Superior temporal gyrus (tissue), 1 donor: ENCODE measurements around the gene HS3ST5.
"Not testable (repeated sequence)": the region's sequence is repeated elsewhere in the genome, so short reads cannot be mapped to it uniquely, and the experiment has no call there.

Source experiments
- DNase-seq: peaks from one replicate; pipeline ENCODE4 v3.0.0-alpha.2; 2016; ENCODE audit errors: extremely low spot score

Gene HS3ST5

GRCh38 chr6:114096561-114097172 is 246.2 kb downstream of the HS3ST5 start:
- DNase-seq, result peak; percentile 89

DNA sequence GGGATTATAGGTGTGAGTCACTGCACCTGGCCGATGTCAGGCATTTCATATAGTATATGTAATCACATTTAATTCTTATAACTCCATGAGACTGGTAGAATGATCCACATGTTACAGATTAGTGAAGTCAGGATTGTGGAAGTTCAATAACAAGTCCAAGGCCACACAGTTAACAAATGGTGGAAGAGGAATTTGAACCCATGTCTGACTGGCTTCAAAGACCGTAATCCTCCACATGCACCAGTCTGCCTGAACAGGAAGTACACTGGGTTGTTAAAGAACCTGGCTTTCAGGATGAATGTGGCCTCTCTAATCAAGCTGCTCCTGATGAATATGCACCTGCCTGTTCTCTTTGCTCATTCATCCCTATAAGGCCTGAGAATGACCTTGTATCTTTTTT is 249.9 kb downstream of the HS3ST5 start:
- DNase-seq, result no peak

DNA sequence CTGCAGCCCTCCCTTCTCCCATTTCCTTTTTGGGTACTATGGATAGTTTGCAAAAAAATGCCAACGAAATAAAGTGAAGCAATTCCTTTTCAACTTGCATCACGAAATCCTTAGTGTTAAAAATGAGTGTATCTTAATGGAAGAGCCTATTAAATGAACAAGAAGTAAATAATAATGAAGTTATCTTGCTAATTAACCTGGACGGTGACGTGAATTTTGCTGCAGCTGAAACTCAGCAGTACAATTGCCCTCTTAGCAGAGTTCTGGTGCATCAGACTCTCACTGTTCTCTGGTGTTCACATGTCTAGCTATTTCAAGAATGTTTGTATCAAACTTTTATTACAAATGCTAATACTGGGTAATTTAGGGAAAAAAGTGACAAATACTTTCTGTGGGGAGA is 252.2 kb downstream of the HS3ST5 start:
- DNase-seq, result peak; percentile 67

DNA sequence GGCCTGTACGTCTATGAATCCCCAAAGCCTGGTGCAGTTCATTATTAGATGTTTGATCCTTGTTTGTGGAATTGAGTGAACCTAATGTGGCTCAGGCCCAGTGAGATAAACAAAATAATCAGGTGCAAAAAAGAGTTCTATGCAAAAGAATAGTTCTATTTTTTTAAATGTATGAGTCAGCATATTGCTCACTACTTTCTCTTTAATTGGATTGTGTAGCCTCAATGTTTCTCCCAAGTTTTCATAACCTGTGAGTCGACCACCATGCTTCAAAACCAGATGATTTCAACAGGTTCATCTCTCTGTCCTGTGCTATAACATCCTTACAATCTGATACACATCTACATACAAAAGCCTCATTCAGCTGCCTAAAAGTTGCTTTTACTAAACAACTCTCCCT is 255.3 kb downstream of the HS3ST5 start:
- no peak for DNase-seq

DNA sequence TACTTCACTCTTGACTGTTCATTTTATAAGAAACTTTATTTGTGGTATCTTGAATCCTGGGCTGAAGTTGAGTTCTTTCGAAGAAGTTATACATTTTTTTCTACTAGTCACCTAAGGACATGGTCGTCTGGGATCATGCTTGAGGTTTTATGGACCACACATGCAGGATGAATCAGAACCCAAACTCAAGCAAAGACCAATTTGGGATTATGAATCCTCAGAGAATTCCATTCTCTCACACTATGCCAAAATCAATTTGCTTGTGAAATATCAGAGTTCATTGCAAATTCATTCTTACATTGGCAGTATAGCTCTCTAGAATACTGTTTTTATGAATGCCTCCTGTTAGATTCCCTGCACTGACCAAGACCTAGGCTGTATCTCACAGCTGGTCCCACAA is 257.6 kb downstream of the HS3ST5 start:
- no peak for DNase-seq

DNA sequence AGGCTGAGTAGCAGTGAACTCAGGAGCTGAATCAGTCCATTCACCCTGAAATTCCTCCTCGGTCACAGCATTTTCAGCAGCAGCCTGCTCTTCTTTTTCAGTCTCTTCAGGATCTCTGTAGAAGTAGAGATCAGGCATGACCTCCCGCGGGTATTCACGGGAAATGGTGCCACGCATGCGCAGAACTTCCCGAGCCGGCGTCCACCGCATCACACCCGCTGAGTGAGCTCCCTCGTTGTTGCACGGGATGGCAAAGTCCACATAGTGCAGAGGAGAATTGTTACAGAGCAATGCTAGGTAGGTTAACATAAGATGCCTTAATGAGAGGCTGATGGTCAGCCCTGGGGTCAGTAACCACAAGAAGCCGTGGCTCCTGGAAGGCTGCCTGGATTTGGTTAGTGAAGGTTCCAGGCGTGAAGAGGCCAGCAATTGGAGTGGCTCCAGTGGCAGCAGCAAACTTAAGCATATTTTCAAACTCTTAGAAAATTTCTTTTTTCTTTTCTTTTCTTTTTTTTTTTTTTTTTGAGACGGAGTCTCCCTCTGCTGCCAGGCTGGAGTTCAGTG is 258.4 kb downstream of the HS3ST5 start:
- DNase-seq, result no peak

DNA sequence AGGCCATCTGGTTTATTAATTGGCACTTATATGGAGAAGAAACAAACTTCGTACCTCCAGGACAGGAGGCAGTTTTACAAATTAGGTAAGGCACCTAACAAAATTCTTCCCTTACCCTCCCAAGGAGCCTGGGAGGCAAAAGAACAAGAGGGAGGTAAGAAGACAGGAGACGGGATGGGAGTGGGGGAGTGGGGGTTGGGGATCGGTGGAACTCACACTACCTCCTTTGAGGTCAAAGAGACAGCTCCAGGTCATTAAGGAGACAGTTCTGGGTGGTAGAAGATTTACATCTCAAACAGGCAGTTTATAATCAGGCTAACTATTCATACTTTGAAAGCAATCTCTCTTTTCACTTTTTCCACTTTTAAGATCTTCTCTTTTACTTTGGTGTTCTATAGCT is 259.6 kb downstream of the HS3ST5 start:
- DNase-seq, result no peak

DNA sequence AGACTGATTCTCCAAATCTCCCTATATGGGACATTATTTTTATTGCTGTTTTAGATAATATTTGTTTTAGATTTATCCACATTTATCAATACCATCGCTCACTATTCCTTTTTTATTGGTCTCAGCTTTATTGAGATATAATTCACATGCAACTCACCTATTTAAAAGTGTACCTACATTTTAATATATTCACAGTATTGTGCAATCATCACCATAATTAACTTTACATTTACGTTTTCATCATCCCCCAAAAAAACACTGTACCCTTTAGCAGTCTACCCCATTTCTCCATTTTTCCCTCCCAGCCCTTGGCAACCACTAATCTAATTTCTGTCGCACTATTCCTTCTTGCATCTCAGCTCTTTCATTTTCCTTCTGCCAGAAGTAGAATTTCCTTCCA is 261.1 kb downstream of the HS3ST5 start:
- no peak for DNase-seq

DNA sequence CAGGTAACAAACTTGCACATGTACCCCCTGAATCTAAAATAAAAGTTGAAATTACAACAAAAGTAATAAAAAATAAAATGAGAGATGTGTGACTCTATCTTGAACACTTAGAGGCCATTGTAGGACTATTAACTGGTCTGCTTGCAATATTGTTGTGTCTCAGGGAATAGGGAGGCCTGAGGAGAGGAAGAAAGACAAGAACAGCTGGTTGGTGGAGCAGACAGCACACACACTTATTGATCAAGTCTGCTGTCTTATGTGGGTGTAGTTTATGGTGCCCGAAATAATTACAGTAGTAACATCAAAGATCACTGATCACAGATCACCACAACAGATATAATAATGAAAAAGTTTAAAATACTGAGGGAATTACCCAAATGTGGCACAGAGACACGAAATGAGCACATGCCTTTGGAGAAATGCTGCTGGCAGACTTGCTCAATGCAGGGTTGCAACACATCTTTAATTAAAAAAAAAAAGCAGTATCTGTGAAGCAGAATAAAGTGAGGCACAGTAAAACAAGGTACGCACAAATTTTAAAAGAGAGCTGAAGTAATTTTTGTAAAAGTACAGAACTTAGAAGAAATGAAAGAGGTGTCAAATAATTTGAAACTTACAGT is 261.8 kb downstream of the HS3ST5 start:
- DNase-seq, result no peak

GRCh38 chr6:114080410-114080809 is 262.4 kb downstream of the HS3ST5 start:
- not testable (repeated sequence) for DNase-seq

DNA sequence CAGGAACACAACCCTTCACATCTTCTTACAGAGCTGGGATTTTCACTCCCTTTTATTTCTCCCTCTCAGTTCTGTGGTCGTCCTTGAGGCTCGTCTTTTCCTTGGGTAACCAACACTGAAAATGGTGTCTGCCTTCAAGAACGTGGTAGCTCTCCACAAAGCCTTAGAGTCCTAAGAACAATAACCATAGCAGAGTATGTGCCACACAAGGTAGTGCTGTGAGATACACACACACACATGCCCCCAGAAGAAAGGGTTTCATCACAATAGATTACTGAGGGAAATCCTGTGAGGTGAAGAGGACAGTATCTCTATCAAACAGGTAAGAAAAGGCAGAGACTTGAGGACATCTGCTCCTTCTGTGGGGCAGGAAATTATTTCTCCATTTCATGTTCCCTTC is 267.0 kb downstream of the HS3ST5 start:
- no peak for DNase-seq

DNA sequence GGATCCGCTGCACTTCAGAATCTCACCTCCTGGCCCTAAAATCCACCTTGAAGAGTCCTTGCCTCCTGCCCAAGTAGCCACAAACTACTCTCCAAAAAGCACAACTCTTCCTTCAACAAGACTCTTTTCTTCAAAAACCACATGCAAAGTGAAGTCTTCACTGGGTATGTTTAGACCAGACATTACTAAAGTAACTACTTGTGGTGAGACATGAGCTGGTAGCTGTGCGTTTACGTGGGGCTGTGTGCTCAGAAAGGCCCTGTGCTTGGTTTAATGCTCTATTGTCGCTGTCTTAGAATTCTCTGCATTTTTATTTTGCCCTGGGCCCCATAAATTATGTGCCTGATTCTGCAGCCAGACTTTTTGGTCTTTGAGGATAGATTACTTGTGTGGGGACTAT is 267.5 kb downstream of the HS3ST5 start:
- no peak for DNase-seq

GRCh38 chr6:114068771-114069170 is 274.1 kb downstream of the HS3ST5 start:
- DNase-seq, result no peak

GRCh38 chr6:114068116-114068515 is 274.7 kb downstream of the HS3ST5 start:
- no peak for DNase-seq

GRCh38 chr6:114064862-114065261 is 278.0 kb downstream of the HS3ST5 start:
- DNase-seq, result no peak

DNA sequence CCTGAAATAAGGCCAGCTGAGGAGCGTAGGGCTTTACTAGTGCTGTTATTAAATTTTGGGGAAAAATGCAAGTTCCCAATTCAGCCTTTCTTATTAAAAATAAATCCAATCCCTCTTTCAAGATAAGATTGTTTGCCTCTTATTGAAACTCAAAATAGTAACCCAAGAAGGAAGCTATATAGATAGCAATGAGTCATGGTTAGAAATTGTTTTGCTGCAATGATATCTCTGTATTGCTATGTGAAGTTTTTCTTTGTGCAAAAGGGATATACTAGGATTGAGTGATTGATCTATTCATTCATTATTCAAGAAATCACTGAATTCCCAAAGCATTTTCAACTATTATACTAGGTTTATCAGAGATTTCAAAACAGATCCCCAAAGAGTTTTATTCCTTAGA is 278.9 kb downstream of the HS3ST5 start:
- no peak for DNase-seq

GRCh38 chr6:114062199-114062598 is 280.6 kb downstream of the HS3ST5 start:
- no peak for DNase-seq

- no peak for DNase-seq
Measured at GRCh38 chr6:114061741-114062140, 281.1 kb downstream of the HS3ST5 start.

GRCh38 chr6:114061116-114061515 is 281.7 kb downstream of the HS3ST5 start:
- no peak for DNase-seq

DNA sequence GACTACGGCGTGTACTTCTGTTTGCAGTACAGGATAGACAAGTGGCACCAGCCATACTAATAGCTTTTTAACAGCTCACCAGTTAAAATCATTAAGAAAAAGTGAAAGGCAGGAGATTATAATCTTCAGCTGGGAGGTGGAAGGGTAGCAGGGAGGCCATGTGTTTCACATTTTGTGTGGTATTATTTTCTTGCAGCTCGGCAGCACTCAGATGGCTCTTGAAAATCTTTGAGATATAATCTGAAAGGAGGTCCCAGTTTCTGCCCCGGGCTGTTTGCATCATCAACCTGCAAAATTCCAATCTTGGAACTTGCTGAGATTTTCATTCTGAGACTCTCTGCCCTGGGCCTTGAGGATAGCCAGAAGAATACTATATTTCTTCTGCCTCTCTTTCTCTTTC is 284.4 kb downstream of the HS3ST5 start:
- no peak for DNase-seq

DNA sequence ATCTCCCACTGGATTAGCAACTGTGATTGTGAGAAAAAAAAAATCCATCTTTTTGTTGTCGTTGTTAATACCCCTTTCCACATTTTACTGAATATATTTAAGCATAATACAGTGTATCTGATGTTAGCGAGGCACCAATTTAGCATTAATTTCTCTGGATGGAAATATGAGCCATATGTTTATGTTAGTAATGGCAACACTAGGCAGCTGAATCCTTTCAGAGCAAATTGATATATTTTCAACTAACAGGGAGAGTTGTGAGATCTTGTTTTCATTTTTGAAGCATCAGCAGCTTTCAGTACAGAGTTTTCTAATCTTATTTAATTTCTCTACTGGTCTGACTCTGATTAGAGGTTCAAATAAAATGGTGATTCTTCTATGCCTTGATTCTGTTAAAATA is 287.1 kb downstream of the HS3ST5 start:
- DNase-seq, result no peak

- peak; percentile 54 for DNase-seq
Measured at GRCh38 chr6:114055349-114055748, 287.5 kb downstream of the HS3ST5 start.

- no peak for DNase-seq
Measured at GRCh38 chr6:114053791-114054190, 289.0 kb downstream of the HS3ST5 start.

DNA sequence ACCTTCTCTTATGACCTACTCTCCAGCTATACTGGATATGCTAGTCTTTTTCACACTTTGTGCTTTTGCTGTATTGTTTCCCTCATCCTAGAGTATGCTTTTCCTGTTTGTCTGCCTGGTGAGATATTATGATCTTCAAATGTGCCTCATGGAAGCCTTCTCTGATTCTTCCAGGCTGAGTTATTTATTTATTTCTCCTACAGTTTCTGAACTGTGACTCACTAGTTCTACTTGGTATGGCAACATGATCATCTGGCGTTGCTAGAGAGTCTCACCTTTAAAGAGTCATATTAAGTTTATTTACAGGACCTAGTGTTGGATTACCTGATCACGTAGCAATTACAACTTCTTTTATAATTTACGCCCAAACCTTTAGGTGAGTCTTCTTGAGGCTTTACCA is 290.7 kb downstream of the HS3ST5 start:
- DNase-seq, result no peak
